HepG2 (cell line): Measurements from ENCODE around the gene ITPK1. TPM values are rescaled to one million over a fixed set of nuclear protein-coding genes. Genes with fewer than 3 reads are reported as not detected.

Experiments used
- CBX5 ChIP-seq: sonication (generic); formaldehyde crosslinking; IDR thresholded peaks from 2 replicates; pipeline ENCODE4 v1.4.0; 2020; ENCODE audit warnings: missing genetic modification reagents, borderline replicate concordance
- CTCF ChIP-seq: sonication (generic); formaldehyde crosslinking; IDR thresholded peaks from 2 replicates; pipeline ENCODE4 v1.5.0; 2020; ENCODE audit warnings: mild to moderate bottlenecking, missing genetic modification reagents, moderate library complexity
- HNRNPL ChIP-seq: fragments of 200-400 bp; formaldehyde crosslinking; IDR thresholded peaks from 2 replicates; pipeline ENCODE4 v1.6.1; 2017; ENCODE audit warnings: mild to moderate bottlenecking, low read depth, low read length
- NR2F1 ChIP-seq, 2 experiments: fragments of 450-650 bp in 1 of 2; formaldehyde crosslinking in 1 of 2; IDR thresholded peaks; 2 replicates each; pipeline versions ENCODE4 v1.5.0 to v1.6.1; 2016 to 2020; ENCODE audit warnings: mild to moderate bottlenecking in 1 of 2, missing compliant biosample characterization in 1 of 2, missing genetic modification reagents in 1 of 2, moderate library complexity in 1 of 2
- NR2F6 ChIP-seq, 2 experiments: IDR thresholded peaks; 2 replicates each; pipeline ENCODE4 v1.6.1; 2016; ENCODE audit warnings: antibody characterized with exemption in 1 of 2, mild to moderate bottlenecking in 1 of 2
- PAXIP1 ChIP-seq: sonication (generic); formaldehyde crosslinking; conservative IDR thresholded peaks from 2 replicates; pipeline ENCODE4 v1.4.0; 2020; ENCODE audit warnings: mild to moderate bottlenecking, missing genetic modification reagents, moderate library complexity
- SAP130 ChIP-seq: IDR thresholded peaks from 2 replicates; pipeline ENCODE4 v1.6.1; 2016; ENCODE audit warnings: low read depth
- SP2 ChIP-seq: sonication (generic); formaldehyde crosslinking; IDR thresholded peaks from 2 replicates; pipeline ENCODE4 v1.5.1; 2020; ENCODE audit warnings: mild to moderate bottlenecking, missing genetic modification reagents
- ZBTB25 ChIP-seq: IDR thresholded peaks from 2 replicates; pipeline ENCODE4 v1.6.1; 2018; ENCODE audit warnings: missing genetic modification reagents
- ZNF253 ChIP-seq: sonication (generic); formaldehyde crosslinking; IDR thresholded peaks from 2 replicates; pipeline ENCODE4 v1.8.0; 2022; ENCODE audit warnings: mild to moderate bottlenecking, missing genetic modification reagents, borderline replicate concordance
- ZNF282 ChIP-seq: fragments of 450-650 bp; IDR thresholded peaks from 2 replicates; pipeline ENCODE4 v1.6.1; 2018; ENCODE audit not compliant: partially characterized antibody
- ZNF331 ChIP-seq: sonication (generic); formaldehyde crosslinking; IDR thresholded peaks from 2 replicates; pipeline ENCODE4 v1.4.0; 2020; ENCODE audit warnings: missing genetic modification reagents
- ZNF543 ChIP-seq: sonication (generic); formaldehyde crosslinking; IDR thresholded peaks from 2 replicates; pipeline ENCODE4 v1.4.0; 2020; ENCODE audit warnings: mild to moderate bottlenecking, missing genetic modification reagents
- ZNF891 ChIP-seq: sonication (generic); formaldehyde crosslinking; IDR thresholded peaks from 2 replicates; pipeline ENCODE4 v1.5.0; 2020; ENCODE audit warnings: mild to moderate bottlenecking, missing genetic modification reagents
- polyA plus RNA-seq, 8 experiments: library from polyadenylated mRNA; depleted of rRNA in 3 of 8; stranded (reverse) in 7 of 8; unstranded in 1 of 8; fragments of >200 nt; fragmentation: Illumina TruSeq in 4 of 8; extraction: Trizol in 4 of 8; gene quantifications; 2 replicates each; pipeline versions ENCODE4 v1.2.1 to v1.2.3, GENCODE V29; 2011 to 2016; ENCODE audit warnings: low read depth in 4 of 8, missing spikeins in 1 of 8, mixed read lengths in 1 of 8; ENCODE audit not compliant: insufficient read depth in 1 of 8
- total RNA-seq, 5 experiments: library from RNA; depleted of rRNA; stranded (reverse); fragments of >200 nt; fragmentation: Illumina TruSeq; extraction: Trizol; gene quantifications; 2 replicates each; pipeline ENCODE4 v1.2.3, GENCODE V29; 2016; ENCODE audit warnings: low read depth in 1 of 5
- TF ChIP-seq, protein P1 (sequence below): sonication (generic); formaldehyde crosslinking; conservative IDR thresholded peaks from 2 replicates; pipeline ENCODE4 v1.4.0; 2020; ENCODE audit warnings: missing genetic modification reagents
- TF ChIP-seq, protein P2 (sequence below): sonication (generic); formaldehyde crosslinking; IDR thresholded peaks from 2 replicates; pipeline ENCODE4 v1.9.0; 2022; ENCODE audit warnings: missing genetic modification reagents, mild to moderate bottlenecking, borderline replicate concordance

The ITPK1 gene
- total and polyA plus RNA-seq, 2 of the 13 experiments (the other 11 are each of a cell fraction or from before 2014, with no cell fraction given): 20.5 to 47.5 TPM

GRCh38 chr14:92951912-92952471, 163.7 kb downstream of the ITPK1 start (continued):
- TF ChIP-seq, protein P1, sequence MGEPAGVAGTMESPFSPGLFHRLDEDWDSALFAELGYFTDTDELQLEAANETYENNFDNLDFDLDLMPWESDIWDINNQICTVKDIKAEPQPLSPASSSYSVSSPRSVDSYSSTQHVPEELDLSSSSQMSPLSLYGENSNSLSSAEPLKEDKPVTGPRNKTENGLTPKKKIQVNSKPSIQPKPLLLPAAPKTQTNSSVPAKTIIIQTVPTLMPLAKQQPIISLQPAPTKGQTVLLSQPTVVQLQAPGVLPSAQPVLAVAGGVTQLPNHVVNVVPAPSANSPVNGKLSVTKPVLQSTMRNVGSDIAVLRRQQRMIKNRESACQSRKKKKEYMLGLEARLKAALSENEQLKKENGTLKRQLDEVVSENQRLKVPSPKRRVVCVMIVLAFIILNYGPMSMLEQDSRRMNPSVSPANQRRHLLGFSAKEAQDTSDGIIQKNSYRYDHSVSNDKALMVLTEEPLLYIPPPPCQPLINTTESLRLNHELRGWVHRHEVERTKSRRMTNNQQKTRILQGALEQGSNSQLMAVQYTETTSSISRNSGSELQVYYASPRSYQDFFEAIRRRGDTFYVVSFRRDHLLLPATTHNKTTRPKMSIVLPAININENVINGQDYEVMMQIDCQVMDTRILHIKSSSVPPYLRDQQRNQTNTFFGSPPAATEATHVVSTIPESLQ (CRISPR knock-in tag): no peak
- no peak for TF ChIP-seq NR2F1 (CRISPR knock-in tag; IDR thresholded peaks at IDR 0.05)
- TF ChIP-seq HNRNPL: peak; percentile 95
- 0 out of 2 replicates have a peak, but pooled peaks have one; percentile 50 for TF ChIP-seq CBX5
- TF ChIP-seq, protein P2, sequence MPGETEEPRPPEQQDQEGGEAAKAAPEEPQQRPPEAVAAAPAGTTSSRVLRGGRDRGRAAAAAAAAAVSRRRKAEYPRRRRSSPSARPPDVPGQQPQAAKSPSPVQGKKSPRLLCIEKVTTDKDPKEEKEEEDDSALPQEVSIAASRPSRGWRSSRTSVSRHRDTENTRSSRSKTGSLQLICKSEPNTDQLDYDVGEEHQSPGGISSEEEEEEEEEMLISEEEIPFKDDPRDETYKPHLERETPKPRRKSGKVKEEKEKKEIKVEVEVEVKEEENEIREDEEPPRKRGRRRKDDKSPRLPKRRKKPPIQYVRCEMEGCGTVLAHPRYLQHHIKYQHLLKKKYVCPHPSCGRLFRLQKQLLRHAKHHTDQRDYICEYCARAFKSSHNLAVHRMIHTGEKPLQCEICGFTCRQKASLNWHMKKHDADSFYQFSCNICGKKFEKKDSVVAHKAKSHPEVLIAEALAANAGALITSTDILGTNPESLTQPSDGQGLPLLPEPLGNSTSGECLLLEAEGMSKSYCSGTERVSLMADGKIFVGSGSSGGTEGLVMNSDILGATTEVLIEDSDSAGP (CRISPR knock-in tag): peak; percentile 59; the same call in 1 of the 2 replicates
- TF ChIP-seq SP2 (CRISPR knock-in tag): peak; percentile 31; the same call in 1 of the 2 replicates
- peak; percentile 16; the same call in 1 of the 2 replicates for TF ChIP-seq ZNF891 (CRISPR knock-in tag)
- TF ChIP-seq PAXIP1 (CRISPR knock-in tag): no peak
- TF ChIP-seq ZNF543: no peak
- TF ChIP-seq SAP130 (CRISPR knock-in tag): no peak
- peak; percentile 97 for TF ChIP-seq CTCF (CRISPR knock-in tag)
- TF ChIP-seq NR2F6 (IDR thresholded peaks at IDR 0.05): no peak
- TF ChIP-seq NR2F6 (CRISPR knock-in tag; IDR thresholded peaks at IDR 0.05): peak; percentile 19; the same call in 1 of the 2 replicates
- no peak for TF ChIP-seq ZBTB25 (CRISPR knock-in tag)
- no peak for TF ChIP-seq ZNF253 (CRISPR knock-in tag)
- TF ChIP-seq ZNF282: no peak
- peak; percentile 44; the same call in 1 of the 2 replicates for TF ChIP-seq ZNF331 (CRISPR knock-in tag)
